ENCODE data around the gene CFAP20. TPM values are rescaled to one million over a fixed set of nuclear protein-coding genes. Genes with fewer than 3 reads are reported as not detected.
"Not testable (repeated sequence)": the region's sequence is repeated elsewhere in the genome, so short reads cannot be mapped to it uniquely, and the experiment has no call there.

The CFAP20 gene
- total RNA-seq, 1 experiment from 2014 or later = 114 TPM

- Histone ChIP-seq H3K4me3 (no peak overlapping the region), H3K27ac (no peak overlapping the region), H3K27me3 (replicated peaks) (no peaks in the 10 kb centered on the region), H3K9me3 (replicated peaks) (no peaks in the 10 kb centered on the region), H3K4me1 (replicated peaks) (no peaks in the 10 kb centered on the region), H3K36me3 (no peaks in the 10 kb centered on the region)
- no peak for DNase-seq (ENCODE audit: low read depth in 1 of 2, low spot score in 2 of 2)
Measured at GRCh38 chr16:58082381-58082780, 46.8 kb downstream of the CFAP20 start.

- not testable (repeated sequence) for H3K4me1 ChIP-seq (replicated peaks); H3K27me3 ChIP-seq (replicated peaks); H3K36me3 ChIP-seq; H3K9me3 ChIP-seq (replicated peaks); H3K4me3 ChIP-seq; H3K27ac ChIP-seq; DNase-seq (ENCODE audit: low read depth in 1 of 2, low spot score in 2 of 2)
Measured at GRCh38 chr16:58080657-58081056, 48.5 kb downstream of the CFAP20 start.

GRCh38 chr16:58077796-58078195 is 51.4 kb downstream of the CFAP20 start:
- no peak for DNase-seq (ENCODE audit: low read depth in 1 of 2, low spot score in 2 of 2)
- Histone ChIP-seq H3K27ac (no peak overlapping the region), H3K4me3 (no peak overlapping the region), H3K9me3 (replicated peaks) (peaks cover 5% of the 10 kb centered on the region; the same call in 1 of the 2 replicates), H3K36me3 (no peaks in the 10 kb centered on the region), H3K4me1 (replicated peaks) (no peaks in the 10 kb centered on the region), H3K27me3 (replicated peaks) (no peaks in the 10 kb centered on the region)

- no peaks in the 10 kb centered on the region for H3K4me1 ChIP-seq (replicated peaks)
- no peak overlapping the region for H3K4me3 ChIP-seq
- H3K36me3 ChIP-seq = no peaks in the 10 kb centered on the region
- H3K27ac ChIP-seq = no peak overlapping the region
- DNase-seq (ENCODE audit: low read depth in 1 of 2, low spot score in 2 of 2) = no peak
- peaks cover 5% of the 10 kb centered on the region; the same call in 1 of the 2 replicates for H3K9me3 ChIP-seq (replicated peaks)
- no peaks in the 10 kb centered on the region for H3K27me3 ChIP-seq (replicated peaks)
Measured at GRCh38 chr16:58076514-58076913, 52.7 kb downstream of the CFAP20 start.

- Histone ChIP-seq H3K36me3 (no peaks in the 10 kb centered on the region), H3K9me3 (replicated peaks) (peaks cover 5% of the 10 kb centered on the region; the same call in 1 of the 2 replicates), H3K27ac (no peak overlapping the region), H3K4me3 (no peak overlapping the region), H3K27me3 (replicated peaks) (no peaks in the 10 kb centered on the region), H3K4me1 (replicated peaks) (no peaks in the 10 kb centered on the region)
- DNase-seq (ENCODE audit: low read depth in 1 of 2, low spot score in 2 of 2) = no peak
Measured at GRCh38 chr16:58074657-58075056, 54.5 kb downstream of the CFAP20 start.

GRCh38 chr16:58073086-58073485 is 56.1 kb downstream of the CFAP20 start:
- DNase-seq (ENCODE audit: low read depth in 1 of 2, low spot score in 2 of 2); H3K9me3 ChIP-seq (replicated peaks); H3K36me3 ChIP-seq; H3K4me3 ChIP-seq; H3K27me3 ChIP-seq (replicated peaks); H3K27ac ChIP-seq; H3K4me1 ChIP-seq (replicated peaks): not testable (repeated sequence)

GRCh38 chr16:58072134-58072533 is 57.0 kb downstream of the CFAP20 start:
- not testable (repeated sequence) for H3K36me3 ChIP-seq; H3K9me3 ChIP-seq (replicated peaks); H3K4me3 ChIP-seq; H3K27ac ChIP-seq; DNase-seq (ENCODE audit: low read depth in 1 of 2, low spot score in 2 of 2); H3K4me1 ChIP-seq (replicated peaks); H3K27me3 ChIP-seq (replicated peaks)

GRCh38 chr16:58070585-58070984 is 58.6 kb downstream of the CFAP20 start:
- H3K9me3 ChIP-seq (replicated peaks) = no peaks in the 10 kb centered on the region
- H3K27ac ChIP-seq = no peak overlapping the region
- H3K4me1 ChIP-seq (replicated peaks) = no peaks in the 10 kb centered on the region
- H3K36me3 ChIP-seq = no peaks in the 10 kb centered on the region
- DNase-seq (ENCODE audit: low read depth in 1 of 2, low spot score in 2 of 2) = no peak
- H3K27me3 ChIP-seq (replicated peaks) = no peaks in the 10 kb centered on the region
- H3K4me3 ChIP-seq = no peak overlapping the region

Other genes starting within 250 kb of the CFAP20 start
- 0.13 TPM in 1 of 2 replicates, not detected in the other for gene CNGB1, start 158.3 kb downstream of the CFAP20 start, total RNA-seq (2014; rRNA removed; shearing (Covaris generic))
- gene ZNF319, start 128.7 kb downstream of the CFAP20 start, total RNA-seq (2014; rRNA removed; shearing (Covaris generic)) = 1.5 and 4.3 TPM in 2 replicates
- gene USB1, start 128.0 kb downstream of the CFAP20 start, total RNA-seq (2014; rRNA removed; shearing (Covaris generic)) = 52.9 and 68.5 TPM in 2 replicates
- gene MMP15, start 103.6 kb downstream of the CFAP20 start, total RNA-seq (2014; rRNA removed; shearing (Covaris generic)) = 1.2 and 1.9 TPM in 2 replicates
- 13.5 and 21.7 TPM in 2 replicates for gene CSNK2A2, start 68.7 kb upstream of the CFAP20 start, total RNA-seq (2014; rRNA removed; shearing (Covaris generic))
- not detected in 2 replicates for gene PRSS54, start 165.6 kb upstream of the CFAP20 start, total RNA-seq (2014; rRNA removed; shearing (Covaris generic))